Sigmoid colon (tissue), 7 donors: Measurements from ENCODE around the gene PLPP3. TPM values are rescaled to one million over a fixed set of nuclear protein-coding genes. Genes with fewer than 3 reads are reported as not detected.

Experiments
- DNase-seq: peaks from one replicate; pipeline ENCODE4 v3.0.0-alpha.2; 2019
- H3K27ac ChIP-seq, 4 donors: fragments of 200-600 bp; sonication (generic); one replicate each; pipeline ENCODE4 v1.5.1; 2016 to 2019; ENCODE audit warnings: mild to moderate bottlenecking in 1 of 4
- H3K27me3 ChIP-seq, 3 donors: fragments of 200-600 bp; sonication (generic); one replicate each; pipeline ENCODE4 v1.5.1; 2019; ENCODE audit warnings: mild to moderate bottlenecking in 1 of 3
- H3K36me3 ChIP-seq, 4 donors: fragments of 200-600 bp; sonication (generic); one replicate each; pipeline ENCODE4 v1.5.1; 2016 to 2019
- H3K4me1 ChIP-seq, 4 donors: fragments of 200-600 bp; sonication (generic); one replicate each; pipeline ENCODE4 v1.5.1; 2017 to 2019
- H3K4me3 ChIP-seq, 4 donors: fragments of 200-600 bp; sonication (generic); one replicate each; pipeline ENCODE4 v1.5.1; 2017 to 2019; ENCODE audit warnings: mild to moderate bottlenecking in 2 of 4, moderate library complexity in 1 of 4
- H3K9me3 ChIP-seq, 4 donors: fragments of 200-600 bp in 3 of 4; sonication (generic) in 3 of 4; one replicate each; pipeline versions ENCODE4 v1.5.1 to v1.6.1; 2013 to 2019
- EP300 ChIP-seq, 4 donors: sonication (generic); formaldehyde crosslinking; IDR thresholded peaks; one replicate each; pipeline ENCODE4 v1.6.1; 2017; ENCODE audit warnings: antibody characterized with exemption in 4 of 4
- POLR2A ChIP-seq, 2 donors: fragments of 450-650 bp; IDR thresholded peaks; one replicate each; pipeline ENCODE4 v1.6.1; 2016; ENCODE audit warnings: antibody characterized with exemption in 2 of 2, mild to moderate bottlenecking in 2 of 2, moderate library complexity in 2 of 2
- POLR2AphosphoS5 ChIP-seq, 4 donors: sonication (generic); formaldehyde crosslinking; IDR thresholded peaks; one replicate each; pipeline ENCODE4 v1.6.1; 2017; ENCODE audit warnings: antibody characterized with exemption in 4 of 4
- WGBS, 2 donors: extraction: QIAGEN DNeasy Blood & Tissue Kit; methylation state at CpG; one replicate each; pipeline ENCODE4 v1.1.7; 2013; 5-methylcytosine and 5-hydroxymethylcytosine counted together
- intact Hi-C: fragments of 100-400 bp; cut with DNase I; formaldehyde crosslinking; loops from one replicate; pipeline ENCODE4 v1.15.1; 2023
- polyA plus RNA-seq, 3 donors: library from polyadenylated mRNA; stranded (reverse); fragments of 200-250 nt; gene quantifications; one replicate each; pipeline ENCODE4 v1.2.3, GENCODE V29; 2013
- total RNA-seq, 4 donors: library from RNA; depleted of rRNA; stranded (reverse); fragments of >200 nt; gene quantifications; one replicate each; pipeline ENCODE4 v1.1.0, GENCODE V29; 2016
- TF ChIP-seq, protein P1 (sequence below), 4 experiments: fragments of 450-650 bp in 3 of 4; fragments of 200-600 bp in 1 of 4; IDR thresholded peaks; one replicate each; pipeline ENCODE4 v1.5.1; 2016 to 2019; ENCODE audit warnings: antibody characterized with exemption in 4 of 4, mild to moderate bottlenecking in 3 of 4, moderate library complexity in 2 of 4
- donor health status: healthy with polysubstance abuse.
- donor health status: Bipolar disorder and iron deficiency.
- donor health status: healthy.

Gene PLPP3
- total and polyA plus RNA-seq, 7 donors = 4.9 to 136 (median 92.8) TPM

DNA sequence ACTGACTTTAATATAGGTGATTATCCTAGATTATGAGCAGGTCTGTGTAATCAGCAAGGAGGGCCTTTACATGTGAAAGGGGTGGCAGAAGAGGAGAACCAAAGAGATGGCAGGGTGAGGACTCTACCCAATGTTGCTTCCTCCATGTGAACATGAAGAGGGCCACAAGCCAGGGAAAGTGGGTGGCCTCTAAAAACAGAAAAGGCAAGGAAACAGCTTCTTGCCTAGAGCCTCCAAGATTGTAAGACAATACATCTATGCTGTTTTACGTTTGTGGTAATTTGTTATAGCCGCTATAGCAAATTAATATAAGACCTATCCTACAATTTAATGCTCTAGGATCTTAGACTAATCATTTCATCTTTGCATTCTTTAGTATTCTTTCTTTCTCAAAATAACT lies 85.5 kb downstream of the PLPP3 start:
- TF ChIP-seq POLR2AphosphoS5 (IDR thresholded peaks at IDR 0.05) (no peak), POLR2A (IDR thresholded peaks at IDR 0.05) (no peak), EP300 (IDR thresholded peaks at IDR 0.05) (no peak)
- TF ChIP-seq, protein P1, sequence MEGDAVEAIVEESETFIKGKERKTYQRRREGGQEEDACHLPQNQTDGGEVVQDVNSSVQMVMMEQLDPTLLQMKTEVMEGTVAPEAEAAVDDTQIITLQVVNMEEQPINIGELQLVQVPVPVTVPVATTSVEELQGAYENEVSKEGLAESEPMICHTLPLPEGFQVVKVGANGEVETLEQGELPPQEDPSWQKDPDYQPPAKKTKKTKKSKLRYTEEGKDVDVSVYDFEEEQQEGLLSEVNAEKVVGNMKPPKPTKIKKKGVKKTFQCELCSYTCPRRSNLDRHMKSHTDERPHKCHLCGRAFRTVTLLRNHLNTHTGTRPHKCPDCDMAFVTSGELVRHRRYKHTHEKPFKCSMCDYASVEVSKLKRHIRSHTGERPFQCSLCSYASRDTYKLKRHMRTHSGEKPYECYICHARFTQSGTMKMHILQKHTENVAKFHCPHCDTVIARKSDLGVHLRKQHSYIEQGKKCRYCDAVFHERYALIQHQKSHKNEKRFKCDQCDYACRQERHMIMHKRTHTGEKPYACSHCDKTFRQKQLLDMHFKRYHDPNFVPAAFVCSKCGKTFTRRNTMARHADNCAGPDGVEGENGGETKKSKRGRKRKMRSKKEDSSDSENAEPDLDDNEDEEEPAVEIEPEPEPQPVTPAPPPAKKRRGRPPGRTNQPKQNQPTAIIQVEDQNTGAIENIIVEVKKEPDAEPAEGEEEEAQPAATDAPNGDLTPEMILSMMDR (IDR thresholded peaks at IDR 0.05) = no peak
- H3K27me3 ChIP-seq = no peaks in the 10 kb centered on the region
- peaks cover 0 to 8% (median 4%) of the 10 kb centered on the region in 4 donors for H3K4me1 ChIP-seq
- DNase-seq = no peak
- no peak overlapping the region for H3K4me3 ChIP-seq
- intact Hi-C loops = no loop called here
- H3K36me3 ChIP-seq = peaks cover 5 to 29% (median 15%) of the 10 kb centered on the region in 4 donors
- no peak overlapping the region for H3K27ac ChIP-seq
- WGBS, 2 donors = 96 to 97% methylated on average over 2 of the region's 2 CpGs
- H3K9me3 ChIP-seq = no peaks in the 10 kb centered on the region

DNA sequence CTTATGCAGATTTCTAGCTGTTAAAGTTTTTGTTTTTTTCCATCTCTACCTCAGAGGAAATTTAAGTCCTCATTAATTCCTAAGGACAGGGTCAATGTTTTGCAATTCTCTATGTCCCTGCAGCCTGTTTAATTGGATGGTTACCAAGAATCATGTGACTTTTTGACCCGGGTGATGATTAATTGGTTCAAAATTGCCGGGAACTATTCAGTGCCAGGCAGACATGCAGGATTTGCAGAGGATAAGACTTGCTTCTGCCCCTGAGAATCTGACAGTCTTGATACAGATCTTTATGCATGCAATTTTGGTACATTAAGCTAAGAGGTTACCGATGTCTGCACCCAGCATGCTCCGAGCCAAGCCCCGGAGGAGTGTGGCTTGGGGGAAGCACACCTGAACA lies 87.9 kb downstream of the PLPP3 start:
- TF ChIP-seq POLR2A (IDR thresholded peaks at IDR 0.05) (no peak), POLR2AphosphoS5 (IDR thresholded peaks at IDR 0.05) (peak in 2 of 4 donors; percentile 15 to 33)
- no peak for DNase-seq
- intact Hi-C loops = no loop called here
- peaks cover 5 to 22% (median 14%) of the 10 kb centered on the region in 4 donors for H3K36me3 ChIP-seq
- H3K9me3 ChIP-seq = no peaks in the 10 kb centered on the region
- H3K4me3 ChIP-seq = no peak overlapping the region
- H3K4me1 ChIP-seq = peaks cover 0 to 8% (median 4%) of the 10 kb centered on the region in 4 donors
- no peaks in the 10 kb centered on the region for H3K27me3 ChIP-seq
- WGBS, 2 donors = 84 to 88% methylated on average over 5 of the region's 5 CpGs
- no peak overlapping the region for H3K27ac ChIP-seq

- no peaks in the 10 kb centered on the region for H3K27me3 ChIP-seq
These were observed 88.7 kb downstream of the PLPP3 start for GRCh38 chr1:56490619-56491018.

GRCh38 chr1:56489695-56490094 lies 89.7 kb downstream of the PLPP3 start:
- Histone ChIP-seq H3K27ac (no peak overlapping the region), H3K4me3 (no peak overlapping the region), H3K9me3 (no peaks in the 10 kb centered on the region), H3K4me1 (peaks cover 0 to 8% (median 4%) of the 10 kb centered on the region in 4 donors), H3K36me3 (peaks cover 0 to 6% (median 3%) of the 10 kb centered on the region in 4 donors), H3K27me3 (no peaks in the 10 kb centered on the region)
- 79 to 83% methylated on average over 8 of the region's 8 CpGs for WGBS, 2 donors
- TF ChIP-seq, protein P1 (IDR thresholded peaks at IDR 0.05) = no peak
- TF ChIP-seq POLR2AphosphoS5 (IDR thresholded peaks at IDR 0.05) (no peak), EP300 (IDR thresholded peaks at IDR 0.05) (no peak), POLR2A (IDR thresholded peaks at IDR 0.05) (no peak)
- intact Hi-C loops = no loop called here
- DNase-seq = no peak

More at GRCh38 chr1:56490619-56491018, 88.7 kb downstream of the PLPP3 start:
- TF ChIP-seq POLR2AphosphoS5 (IDR thresholded peaks at IDR 0.05) (no peak), POLR2A (IDR thresholded peaks at IDR 0.05) (no peak), EP300 (IDR thresholded peaks at IDR 0.05) (no peak)
- TF ChIP-seq, protein P1 (IDR thresholded peaks at IDR 0.05) = no peak
- Histone ChIP-seq H3K4me1 (peaks cover 0 to 8% (median 4%) of the 10 kb centered on the region in 4 donors), H3K4me3 (no peak overlapping the region), H3K9me3 (no peaks in the 10 kb centered on the region), H3K36me3 (peaks cover 0 to 13% (median 8%) of the 10 kb centered on the region in 4 donors), H3K27ac (no peak overlapping the region)
- intact Hi-C loops = no loop called here
- WGBS, 2 donors = 82 to 86% methylated on average over 2 of the region's 2 CpGs
- no peak for DNase-seq

DNA sequence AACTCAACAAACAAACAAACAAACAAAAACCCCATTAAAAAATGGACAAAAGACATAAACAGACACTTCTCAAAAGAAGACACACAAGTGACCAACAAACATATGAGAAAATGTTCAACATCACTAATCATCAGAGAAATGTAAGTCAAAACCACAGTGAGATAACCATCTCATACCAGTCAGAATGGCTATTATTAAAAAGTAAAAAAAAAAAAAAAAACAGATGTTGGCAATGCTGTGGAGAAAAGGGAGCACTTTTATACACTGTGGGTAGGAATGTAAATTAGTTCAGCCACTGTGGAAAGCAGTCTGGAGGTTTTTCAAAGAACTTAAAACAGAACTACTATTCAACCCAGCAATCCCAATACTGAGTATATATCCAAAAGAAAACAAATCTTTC lies 94.7 kb downstream of the PLPP3 start:
- Histone ChIP-seq H3K27me3 (no peaks in the 10 kb centered on the region), H3K4me3 (no peak overlapping the region), H3K9me3 (no peaks in the 10 kb centered on the region), H3K4me1 (no peaks in the 10 kb centered on the region), H3K27ac (no peak overlapping the region), H3K36me3 (no peaks in the 10 kb centered on the region)
- intact Hi-C loops = no loop called here
- no peak for TF ChIP-seq EP300 (IDR thresholded peaks at IDR 0.05)
- no peak for TF ChIP-seq POLR2A (IDR thresholded peaks at IDR 0.05)
- TF ChIP-seq, protein P1 (IDR thresholded peaks at IDR 0.05) = no peak
- TF ChIP-seq POLR2AphosphoS5 (IDR thresholded peaks at IDR 0.05) = no peak
- no peak for DNase-seq
